AG04449 (cell line): ENCODE results near the gene NRG3.

ENCODE experiments used
- CTCF ChIA-PET: fragments of 350-600 bp; formaldehyde crosslinking; extraction: SDS; loops from one replicate; lab custom pipeline; 2021; ENCODE audit warnings: antibody characterized with exemption; lab: Yijun Ruan, JAX
- POLR2A ChIA-PET: fragments of 400-600, 350-600 bp; formaldehyde crosslinking; extraction: SDS; loops from one replicate; lab custom pipeline; 2020; ENCODE audit warnings: antibody characterized with exemption, inconsistent platforms; lab: Yijun Ruan, JAX
- DNase-seq: peaks from one replicate; pipeline ENCODE4 v3.0.0-alpha.2; 2010; ENCODE audit warnings: low read depth, low spot score
- H3K4me3 ChIP-seq: 2 replicates; pipeline ENCODE4 v1.5.1; 2011; ENCODE audit warnings: low read depth, mild to moderate bottlenecking, control low read depth, low read length
- TF ChIP-seq, protein P1 (sequence below): IDR thresholded peaks from one replicate; pipeline ENCODE4 v1.5.1; 2011; ENCODE audit warnings: mild to moderate bottlenecking, moderate library complexity, low read length, control low read depth, inconsistent platforms; ENCODE audit not compliant: insufficient read depth; ENCODE audit errors: missing control alignments

The NRG3 gene

GRCh38 chr10:82538272-82538671, 663.3 kb downstream of the NRG3 start:
- ChIA-PET POLR2A (no interaction called here), CTCF (no interaction called here)
- H3K4me3 ChIP-seq = no peak overlapping the region
- TF ChIP-seq, protein P1, sequence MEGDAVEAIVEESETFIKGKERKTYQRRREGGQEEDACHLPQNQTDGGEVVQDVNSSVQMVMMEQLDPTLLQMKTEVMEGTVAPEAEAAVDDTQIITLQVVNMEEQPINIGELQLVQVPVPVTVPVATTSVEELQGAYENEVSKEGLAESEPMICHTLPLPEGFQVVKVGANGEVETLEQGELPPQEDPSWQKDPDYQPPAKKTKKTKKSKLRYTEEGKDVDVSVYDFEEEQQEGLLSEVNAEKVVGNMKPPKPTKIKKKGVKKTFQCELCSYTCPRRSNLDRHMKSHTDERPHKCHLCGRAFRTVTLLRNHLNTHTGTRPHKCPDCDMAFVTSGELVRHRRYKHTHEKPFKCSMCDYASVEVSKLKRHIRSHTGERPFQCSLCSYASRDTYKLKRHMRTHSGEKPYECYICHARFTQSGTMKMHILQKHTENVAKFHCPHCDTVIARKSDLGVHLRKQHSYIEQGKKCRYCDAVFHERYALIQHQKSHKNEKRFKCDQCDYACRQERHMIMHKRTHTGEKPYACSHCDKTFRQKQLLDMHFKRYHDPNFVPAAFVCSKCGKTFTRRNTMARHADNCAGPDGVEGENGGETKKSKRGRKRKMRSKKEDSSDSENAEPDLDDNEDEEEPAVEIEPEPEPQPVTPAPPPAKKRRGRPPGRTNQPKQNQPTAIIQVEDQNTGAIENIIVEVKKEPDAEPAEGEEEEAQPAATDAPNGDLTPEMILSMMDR = no peak
- DNase-seq = no peak

GRCh38 chr10:82543631-82544030, 668.6 kb downstream of the NRG3 start:
- H3K4me3 ChIP-seq = no peak overlapping the region
- TF ChIP-seq, protein P1 = no peak
- ChIA-PET POLR2A (no interaction called here), CTCF (no interaction called here)
- DNase-seq = no peak

GRCh38 chr10:82544377-82544776, 669.4 kb downstream of the NRG3 start:
- POLR2A ChIA-PET = no interaction called here
- no peak overlapping the region for H3K4me3 ChIP-seq
- CTCF ChIA-PET = no interaction called here
- DNase-seq = no peak
- TF ChIP-seq, protein P1 = no peak

- no peak overlapping the region for H3K4me3 ChIP-seq
- ChIA-PET POLR2A (no interaction called here), CTCF (no interaction called here)
- TF ChIP-seq, protein P1 = no peak
- no peak for DNase-seq
Observed at GRCh38 chr10:82551506-82551905, 676.5 kb downstream of the NRG3 start.

DNA sequence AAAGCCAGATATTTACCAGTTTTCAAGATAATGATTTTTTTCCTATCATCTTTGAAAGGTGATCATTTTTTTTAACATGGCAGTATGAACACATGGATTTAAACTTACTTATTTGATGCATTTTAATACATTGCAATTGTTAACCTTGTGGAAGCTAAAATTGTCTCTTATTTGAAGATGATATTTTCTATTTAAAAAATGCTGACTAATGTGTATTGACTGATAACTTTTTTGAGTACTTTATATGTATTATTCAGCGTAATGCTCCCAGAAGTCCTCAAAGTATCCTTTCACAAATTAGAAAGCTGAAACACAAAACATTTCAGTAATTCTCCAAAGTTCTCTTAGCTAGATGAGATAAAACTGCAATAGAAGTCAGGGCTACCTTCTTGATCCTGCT, 677.3 kb downstream of the NRG3 start:
- TF ChIP-seq, protein P1 = no peak

GRCh38 chr10:82554381-82554780, 679.4 kb downstream of the NRG3 start:
- TF ChIP-seq, protein P1 = no peak
- no peak overlapping the region for H3K4me3 ChIP-seq
- POLR2A ChIA-PET = no interaction called here
- DNase-seq = no peak
- CTCF ChIA-PET = no interaction called here

More for the DNA sequence above, 677.3 kb downstream of the NRG3 start:
- no peak overlapping the region for H3K4me3 ChIP-seq
- ChIA-PET POLR2A (no interaction called here), CTCF (no interaction called here)
- no peak for DNase-seq
